ENCODE data around the gene ACOXL.

ACOXL gene

GRCh38 chr2:111149882-111150455 is 417.6 kb downstream of the ACOXL start:
- DNase-seq: no peak

DNA sequence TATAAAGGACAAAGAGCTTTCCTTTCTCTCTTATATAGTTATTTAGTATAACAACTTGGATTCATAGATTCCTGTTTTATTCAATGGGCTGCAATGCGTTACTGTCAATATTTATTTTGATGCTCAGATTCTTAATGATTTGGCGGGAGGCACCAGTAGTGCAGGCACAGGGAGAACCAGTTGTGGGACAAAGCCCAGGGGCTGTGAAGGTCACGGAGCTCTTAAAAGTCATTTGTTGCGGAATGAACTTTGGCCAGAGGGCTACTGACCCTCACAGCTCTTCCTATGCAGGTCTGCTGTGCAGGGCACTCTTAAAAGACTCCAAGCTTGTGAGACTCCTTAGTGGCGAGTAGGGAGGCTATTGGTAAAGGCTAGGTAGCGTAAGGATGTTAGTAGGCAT is 422.4 kb downstream of the ACOXL start:
- no peak for DNase-seq

GRCh38 chr2:111155610-111156009 is 423.2 kb downstream of the ACOXL start:
- no peak for DNase-seq

- no peak for DNase-seq
These were observed 424.2 kb downstream of the ACOXL start for GRCh38 chr2:111156529-111156928.

DNA sequence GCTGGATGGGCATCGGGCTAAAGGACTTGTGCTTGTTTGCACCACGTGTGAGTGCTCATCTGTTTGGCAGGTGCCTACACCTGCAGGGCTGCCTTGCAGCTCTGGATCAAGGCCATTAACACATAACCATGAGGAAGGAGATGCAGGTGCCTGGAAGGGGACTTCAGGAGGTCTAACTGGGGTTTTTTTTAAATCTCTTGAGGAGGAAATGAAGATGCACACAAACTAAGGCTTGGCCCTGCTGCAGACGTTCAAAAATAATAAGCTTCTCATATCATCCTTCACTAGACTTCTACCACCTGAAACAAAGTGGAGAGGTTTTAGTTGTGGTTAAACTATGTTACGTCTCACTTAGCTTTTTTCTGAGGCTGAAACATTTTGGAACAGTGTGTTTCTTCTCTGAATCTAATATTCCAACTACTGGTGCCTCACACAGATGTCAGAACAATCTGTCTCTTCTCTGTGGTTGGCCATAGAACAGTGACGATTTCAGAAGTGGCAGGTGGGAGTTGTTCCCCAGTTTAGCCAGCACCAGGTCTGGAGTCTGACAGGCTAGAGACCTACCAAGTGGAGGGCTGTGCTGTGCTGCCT is 424.8 kb downstream of the ACOXL start:
- no peak for DNase-seq

- DNase-seq: no peak
These were observed 425.4 kb downstream of the ACOXL start for GRCh38 chr2:111157798-111158197.

- no peak for DNase-seq
These were observed 427.3 kb downstream of the ACOXL start for GRCh38 chr2:111159641-111160040.

- DNase-seq: peak; percentile 88
These were observed 428.4 kb downstream of the ACOXL start for GRCh38 chr2:111160758-111161157.

DNA sequence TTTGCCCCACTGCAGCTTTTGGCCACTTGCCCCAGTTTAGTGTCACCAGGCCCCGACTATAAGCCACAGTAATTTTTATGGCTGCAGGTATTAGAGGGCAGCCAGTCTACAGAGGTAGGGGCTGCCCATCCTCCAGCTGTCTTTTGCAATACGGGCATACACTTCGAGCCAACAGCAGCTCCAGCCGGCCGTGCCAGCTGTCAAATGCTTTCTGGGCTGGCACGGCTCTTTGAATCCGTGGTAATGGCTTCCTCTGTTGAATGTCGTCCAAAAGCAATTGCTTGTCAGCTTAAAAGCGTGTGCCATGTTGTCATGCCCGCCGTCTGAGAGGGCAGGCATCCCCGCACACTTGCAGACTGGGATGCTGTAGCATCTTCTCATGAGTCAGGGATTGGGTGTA is 429.6 kb downstream of the ACOXL start:
- DNase-seq: no peak

GRCh38 chr2:111162718-111163331 is 430.5 kb downstream of the ACOXL start:
- no peak for DNase-seq

DNA sequence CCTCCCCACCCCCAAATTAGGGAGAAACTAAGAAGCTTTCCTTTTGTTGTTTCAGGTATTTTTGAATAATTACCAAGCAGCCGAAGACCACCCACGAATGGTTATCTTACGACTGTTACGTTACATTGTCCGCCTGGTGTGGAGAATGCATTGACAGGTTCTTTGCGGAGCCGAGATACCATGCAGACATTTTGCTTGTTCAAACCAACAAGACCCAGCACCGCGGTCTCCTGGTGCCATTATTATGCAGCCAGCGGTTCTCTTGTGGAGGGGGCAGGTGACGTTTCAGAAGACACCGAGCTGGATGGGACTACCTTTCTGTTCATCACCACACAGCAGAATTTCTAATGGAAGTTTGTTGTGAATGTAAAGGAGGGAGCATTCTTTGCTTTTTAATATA is 431.7 kb downstream of the ACOXL start:
- DNase-seq: no peak

- no peak for DNase-seq
These were observed 432.7 kb downstream of the ACOXL start for GRCh38 chr2:111165084-111165483.

DNA sequence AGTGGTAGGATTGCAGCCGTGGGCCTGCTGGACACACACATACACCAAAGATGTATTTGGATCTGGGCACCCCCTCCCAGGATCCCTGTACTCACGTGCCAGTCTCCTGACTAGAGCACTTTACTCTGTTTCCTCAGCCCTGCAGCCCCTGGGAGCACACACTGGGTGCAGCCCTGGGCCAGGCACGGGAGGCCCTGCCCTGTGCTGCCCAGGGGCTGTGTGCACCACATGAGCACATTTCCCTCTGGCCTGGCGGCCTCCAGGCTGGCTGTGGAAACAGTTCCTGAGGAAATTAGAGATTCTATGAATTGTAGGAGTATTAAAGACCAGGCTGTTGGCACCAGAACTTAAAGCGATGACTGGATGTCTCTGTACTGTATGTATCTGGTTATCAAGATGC is 433.7 kb downstream of the ACOXL start:
- DNase-seq: no peak

DNA sequence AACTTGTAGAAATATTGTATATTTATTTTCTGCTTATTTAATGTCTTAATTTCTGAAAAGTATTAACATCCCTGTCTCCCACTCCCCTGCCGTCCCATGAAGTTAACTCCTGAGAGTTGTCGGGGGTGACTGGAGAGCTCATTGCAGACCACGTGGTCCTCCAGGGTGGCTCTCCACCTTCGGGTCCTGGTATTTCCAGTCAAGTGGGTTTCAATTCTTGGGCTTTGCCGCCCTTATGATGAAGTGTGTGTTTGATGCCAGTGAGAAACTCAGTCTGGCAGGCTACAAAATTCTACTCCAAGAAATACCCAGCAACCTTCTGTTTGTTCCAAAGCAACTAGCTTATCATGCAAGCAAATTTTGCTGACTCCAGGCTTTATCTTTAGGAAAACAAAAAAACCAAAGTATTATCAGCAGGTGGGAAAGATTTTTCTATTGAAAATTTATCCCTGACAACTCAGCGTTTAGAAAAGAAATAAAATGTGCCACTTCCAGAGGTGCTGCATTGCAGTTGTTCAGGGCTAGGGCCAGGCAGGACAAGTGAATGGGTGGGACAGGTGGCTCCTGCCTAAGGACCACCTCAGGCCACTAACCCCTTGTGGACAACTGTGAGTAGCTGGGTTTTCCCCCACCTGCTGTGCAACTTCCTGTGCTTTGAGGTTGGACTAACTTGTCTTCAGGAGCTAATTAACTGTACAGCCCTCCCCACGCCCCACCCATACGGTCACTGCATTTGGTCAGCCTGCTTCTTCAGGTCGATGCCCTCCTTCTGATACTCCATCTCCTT is 434.9 kb downstream of the ACOXL start:
- DNase-seq: no peak

- no peak for DNase-seq
These were observed 435.4 kb downstream of the ACOXL start for GRCh38 chr2:111167863-111168162.

All from HCEC 1CT (cell line).